Right lobe of liver (tissue), 6 donors: ENCODE measurements around the gene LHFPL4. TPM values are rescaled to one million over a fixed set of nuclear protein-coding genes. Genes with fewer than 3 reads are reported as not detected.
A peak's percentile ranks its signal among the peaks of the same experiment; 100 is the strongest.

Experiments used
- ATAC-seq, 4 donors: fragments of 200-7000 bp; cut with Tn5 transposase; one replicate each; pipeline ENCODE4 v1.9.1; 2020; ENCODE audit warnings: mild to moderate bottlenecking in 4 of 4, moderate library complexity in 4 of 4
- DNase-seq, 3 donors: peaks; one replicate each; pipeline ENCODE4 v3.0.0-alpha.2; 2020
- H3K27ac ChIP-seq, 3 donors: fragments of 200-600 bp; one replicate each; pipeline ENCODE4 v1.8.0; 2022
- H3K27me3 ChIP-seq, 2 donors: fragments of 200-600 bp; one replicate each; pipeline ENCODE4 v1.8.0; 2022
- H3K36me3 ChIP-seq, 4 donors: fragments of 200-600 bp; sonication (generic) in 1 of 4; one replicate each; pipeline versions ENCODE4 v1.5.1 to v1.8.0; 2017 to 2022; ENCODE audit warnings: control low read depth in 1 of 4
- H3K4me1 ChIP-seq, 4 donors: fragments of 200-600 bp; sonication (generic) in 1 of 4; one replicate each; pipeline versions ENCODE4 v1.5.1 to v1.8.0; 2017 to 2022; ENCODE audit warnings: control low read depth in 1 of 4
- H3K4me3 ChIP-seq, 3 donors: fragments of 200-600 bp; one replicate each; pipeline ENCODE4 v1.8.0; 2022
- H3K9me3 ChIP-seq, 4 donors: fragments of 200-600 bp; sonication (generic) in 1 of 4; one replicate each; pipeline versions ENCODE4 v1.5.1 to v1.8.0; 2017 to 2022; ENCODE audit warnings: control low read depth in 1 of 4
- POLR2A ChIP-seq: fragments of 450-650 bp; IDR thresholded peaks from one replicate; pipeline ENCODE4 v1.6.1; 2017; ENCODE audit warnings: antibody characterized with exemption, mild to moderate bottlenecking
- WGBS: methylation state at CpG from one replicate; pipeline ENCODE4 v1.1.6; 2018; ENCODE audit warnings: low coverage, low lambda C conversion rate; ENCODE audit not compliant: insufficient coverage; ENCODE audit errors: missing lambda C conversion rate; 5-methylcytosine and 5-hydroxymethylcytosine counted together
- intact Hi-C, 2 donors: fragments of 100-400 bp; cut with DNase I; formaldehyde crosslinking; loops; one replicate each; pipeline versions ENCODE4 v1.11.2 to v1.14.1; 2022
- total RNA-seq, 6 experiments: library from RNA; depleted of rRNA in 2 of 6; stranded (reverse); fragments of >200 nt in 2 of 6; fragmentation: NEBNext Ultra II Directional in 3 of 6; extraction: Animal tissue kit (Norgen Biotek cat#: 25700) in 3 of 6; gene quantifications; one replicate each; pipeline versions ENCODE4 v1.1.0 to v1.2.4, GENCODE V29; 2016 to 2023
- TF ChIP-seq, protein P1 (sequence below), 4 donors: fragments of 200-600 bp in 3 of 4; fragments of 450-650 bp in 1 of 4; IDR thresholded peaks; one replicate each; pipeline versions ENCODE4 v1.5.1 to v1.8.0; 2016 to 2022; ENCODE audit warnings: antibody characterized with exemption in 4 of 4, mild to moderate bottlenecking in 2 of 4
- donor health status: DM: no; HTN: yes; CAD: no.
- donor health status: DM: no; HTN: no; CAD: no.
- donor health status: DM: no; HTN: no; CAD: no.
- donor health status: DM: no; HTN: yes; CAD: no.
- donor health status: DM: no; HTN: yes; CAD: no.

LHFPL4 gene
- total RNA-seq, 6 experiments from 2014 or later = 0.07 TPM; not detected in 5

DNA sequence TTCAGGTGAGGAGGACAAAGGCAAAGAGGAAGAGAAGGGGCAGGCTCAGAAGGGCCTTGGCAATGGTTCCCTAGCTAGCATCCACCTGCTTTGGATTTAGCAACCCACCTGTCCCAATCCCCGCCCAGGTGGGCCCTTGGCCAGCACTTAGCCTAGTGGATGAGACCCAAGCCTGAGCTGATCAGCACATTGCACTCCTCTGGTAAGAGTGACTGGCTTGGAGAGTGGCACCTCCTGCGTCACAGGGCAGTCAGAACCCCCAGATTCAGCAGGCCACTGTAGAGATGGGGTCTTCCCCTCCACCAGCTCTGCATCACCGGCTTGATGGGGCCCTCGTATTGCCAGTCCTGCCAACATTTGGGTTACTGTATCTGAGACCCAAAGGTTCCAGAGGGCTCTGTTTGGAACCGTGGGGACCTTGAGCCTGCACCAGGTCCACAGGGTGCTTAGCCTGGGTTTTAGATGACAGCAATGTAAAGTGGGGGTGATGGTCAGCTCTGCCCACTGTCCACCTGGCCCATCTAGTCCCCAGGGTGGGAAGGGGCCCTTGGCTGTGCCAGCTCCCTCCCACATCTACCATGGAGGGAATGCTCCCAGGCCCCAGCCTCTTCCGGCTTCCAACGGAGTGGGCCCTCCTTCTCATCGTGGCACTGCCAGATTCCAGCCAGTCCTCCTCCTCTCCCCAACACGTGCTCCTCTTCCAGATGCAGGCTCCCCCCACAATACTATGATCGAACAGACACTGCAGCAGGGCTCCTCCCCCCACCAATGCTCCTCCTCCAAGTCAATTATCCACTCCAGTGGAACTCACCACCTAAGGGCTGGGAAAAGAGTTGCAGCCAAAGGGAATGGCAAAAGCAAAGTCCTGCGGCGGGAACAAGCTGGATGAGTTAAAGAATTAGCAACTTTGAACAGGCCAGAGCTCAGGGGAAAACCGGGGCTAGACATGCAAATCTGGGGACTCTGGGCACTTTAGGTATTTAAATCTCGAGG lies 45.7 kb downstream of the LHFPL4 start:
- WGBS = 39% methylated on average over 8 of the region's 14 CpGs
- no peak overlapping the region for H3K27ac ChIP-seq
- H3K36me3 ChIP-seq = no peaks in the 10 kb centered on the region
- no peak for TF ChIP-seq POLR2A
- TF ChIP-seq, protein P1, sequence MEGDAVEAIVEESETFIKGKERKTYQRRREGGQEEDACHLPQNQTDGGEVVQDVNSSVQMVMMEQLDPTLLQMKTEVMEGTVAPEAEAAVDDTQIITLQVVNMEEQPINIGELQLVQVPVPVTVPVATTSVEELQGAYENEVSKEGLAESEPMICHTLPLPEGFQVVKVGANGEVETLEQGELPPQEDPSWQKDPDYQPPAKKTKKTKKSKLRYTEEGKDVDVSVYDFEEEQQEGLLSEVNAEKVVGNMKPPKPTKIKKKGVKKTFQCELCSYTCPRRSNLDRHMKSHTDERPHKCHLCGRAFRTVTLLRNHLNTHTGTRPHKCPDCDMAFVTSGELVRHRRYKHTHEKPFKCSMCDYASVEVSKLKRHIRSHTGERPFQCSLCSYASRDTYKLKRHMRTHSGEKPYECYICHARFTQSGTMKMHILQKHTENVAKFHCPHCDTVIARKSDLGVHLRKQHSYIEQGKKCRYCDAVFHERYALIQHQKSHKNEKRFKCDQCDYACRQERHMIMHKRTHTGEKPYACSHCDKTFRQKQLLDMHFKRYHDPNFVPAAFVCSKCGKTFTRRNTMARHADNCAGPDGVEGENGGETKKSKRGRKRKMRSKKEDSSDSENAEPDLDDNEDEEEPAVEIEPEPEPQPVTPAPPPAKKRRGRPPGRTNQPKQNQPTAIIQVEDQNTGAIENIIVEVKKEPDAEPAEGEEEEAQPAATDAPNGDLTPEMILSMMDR (IDR thresholded peaks at IDR 0.05) = no peak
- no peaks in the 10 kb centered on the region for H3K4me1 ChIP-seq
- intact Hi-C loops = no loop called here
- no peak overlapping the region for H3K4me3 ChIP-seq
- no peaks in the 10 kb centered on the region for H3K27me3 ChIP-seq
- no peaks in the 10 kb centered on the region for H3K9me3 ChIP-seq
- DNase-seq = no peak
- no peak for ATAC-seq

GRCh38 chr3:9503283-9503682 lies 50.3 kb downstream of the LHFPL4 start:
- no peak overlapping the region for H3K4me3 ChIP-seq
- H3K27me3 ChIP-seq = no peaks in the 10 kb centered on the region
- intact Hi-C loops = no loop called here
- TF ChIP-seq, protein P1 (IDR thresholded peaks at IDR 0.05) = peak; percentile 65 to 73 (median 72)
- no peak for TF ChIP-seq POLR2A
- DNase-seq (peak in 1 of 3 donors; percentile 50), ATAC-seq (peak; percentile 56 to 75 (median 72))
- WGBS = 4% methylated on average over 3 of the region's 4 CpGs
- H3K36me3 ChIP-seq = no peaks in the 10 kb centered on the region
- no peaks in the 10 kb centered on the region for H3K4me1 ChIP-seq
- no peak overlapping the region for H3K27ac ChIP-seq
- no peaks in the 10 kb centered on the region for H3K9me3 ChIP-seq

- Histone ChIP-seq H3K9me3 (no peaks in the 10 kb centered on the region), H3K27ac (no peak overlapping the region), H3K4me3 (no peak overlapping the region), H3K36me3 (no peaks in the 10 kb centered on the region), H3K4me1 (no peaks in the 10 kb centered on the region), H3K27me3 (no peaks in the 10 kb centered on the region)
- TF ChIP-seq POLR2A = no peak
- TF ChIP-seq, protein P1 (IDR thresholded peaks at IDR 0.05) = no peak
- ATAC-seq (no peak), DNase-seq (no peak)
- WGBS = 60% methylated on average over 2 of the region's 6 CpGs
- intact Hi-C loops = no loop called here
These were observed 52.4 kb downstream of the LHFPL4 start for GRCh38 chr3:9501226-9501625.

GRCh38 chr3:9500108-9501050 lies 53.2 kb downstream of the LHFPL4 start:
- Histone ChIP-seq H3K9me3 (no peaks in the 10 kb centered on the region), H3K36me3 (no peaks in the 10 kb centered on the region), H3K27ac (no peak overlapping the region), H3K4me3 (no peak overlapping the region), H3K27me3 (no peaks in the 10 kb centered on the region), H3K4me1 (no peaks in the 10 kb centered on the region)
- DNase-seq (peak in 1 of 3 donors; percentile 54), ATAC-seq (peak; percentile 60 to 69 (median 62))
- intact Hi-C loops = no loop called here
- TF ChIP-seq, protein P1 (IDR thresholded peaks at IDR 0.05) = peak; percentile 38 to 60 (median 44)
- no peak for TF ChIP-seq POLR2A
- WGBS = 2% methylated on average over 23 of the region's 39 CpGs
